AG04450 (cell line): ENCODE data around the gene CAPN5. TPM values are rescaled to one million over a fixed set of nuclear protein-coding genes. Genes with fewer than 3 reads are reported as not detected.
A peak's percentile ranks its signal among the peaks of the same experiment; 100 is the strongest.

Experiments used
- CTCF ChIA-PET: fragments of 300-600, 350-600 bp; formaldehyde crosslinking; extraction: SDS; loops from one replicate; lab custom pipeline; 2022; ENCODE audit warnings: antibody characterized with exemption, inconsistent platforms; lab: Charles Lee
- POLR2A ChIA-PET: fragments of 350-600 bp; formaldehyde crosslinking; extraction: SDS; loops from one replicate; lab custom pipeline; 2021; ENCODE audit warnings: antibody characterized with exemption, inconsistent platforms; lab: Yijun Ruan, JAX
- DNase-seq: peaks from one replicate; pipeline ENCODE4 v3.0.0-alpha.2; 2011; ENCODE audit warnings: low read depth, low spot score
- H3K27ac ChIP-seq: one replicate; pipeline ENCODE4 v1.5.1; 2012; ENCODE audit warnings: low read depth, low read length, control low read depth
- H3K27me3 ChIP-seq: one replicate; pipeline ENCODE4 v1.6.0; 2012; ENCODE audit warnings: low read length; ENCODE audit not compliant: control insufficient read depth, insufficient read depth
- H3K4me3 ChIP-seq: 2 replicates; pipeline ENCODE4 v1.5.1; 2011; ENCODE audit warnings: mild to moderate bottlenecking, low read depth, low read length, control low read depth
- H3K9me3 ChIP-seq: 2 replicates; pipeline ENCODE4 v1.5.1; 2012; ENCODE audit warnings: low read length; ENCODE audit not compliant: control insufficient read depth, insufficient read depth
- CTCF ChIP-seq: IDR thresholded peaks from 2 replicates; pipeline ENCODE4 v1.5.1; 2011; ENCODE audit warnings: low read depth, low read length, control low read depth, inconsistent platforms
- polyA plus RNA-seq: library from polyadenylated mRNA; depleted of rRNA; stranded (reverse); fragments of >200 nt; gene quantifications from 2 replicates; pipeline ENCODE4 v1.2.3, GENCODE V29; 2011

CAPN5 gene
- polyA plus RNA-seq, 1 experiment = 18.6 TPM

GRCh38 chr11:77071077-77071476, 4.3 kb downstream of the CAPN5 start:
- H3K27me3 ChIP-seq = no peaks in the 10 kb centered on the region
- ChIA-PET POLR2A (no interaction called here), CTCF (interaction anchor here (0.7 to 0.9 kb wide), 2 partner anchors 20 to 23 kb away, joined by 3 read pairs; no protein-coding TSS in a partner anchor)
- no peak overlapping the region for H3K4me3 ChIP-seq
- no peaks in the 10 kb centered on the region for H3K9me3 ChIP-seq
- no peak overlapping the region for H3K27ac ChIP-seq
- no peak for DNase-seq
- no peak for TF ChIP-seq CTCF

- TF ChIP-seq CTCF = no peak
- ChIA-PET POLR2A (no interaction called here), CTCF (no interaction called here)
- Histone ChIP-seq H3K9me3 (no peaks in the 10 kb centered on the region), H3K27me3 (no peaks in the 10 kb centered on the region), H3K4me3 (no peak overlapping the region), H3K27ac (peak overlapping the region; percentile 99)
- DNase-seq = no peak
Observed at GRCh38 chr11:77071671-77072605, 5.2 kb downstream of the CAPN5 start.

GRCh38 chr11:77072851-77073327, 6.1 kb downstream of the CAPN5 start:
- H3K27me3 ChIP-seq = no peaks in the 10 kb centered on the region
- POLR2A ChIA-PET = interaction anchor here (0.5 to 1.0 kb wide), 3 partner anchors 43 to 191 kb away, joined by 3 to 5 read pairs (median 4); no protein-coding TSS in a partner anchor
- H3K9me3 ChIP-seq = no peaks in the 10 kb centered on the region
- H3K4me3 ChIP-seq = no peak overlapping the region
- TF ChIP-seq CTCF = no peak
- CTCF ChIA-PET = interaction anchor here (1.1 to 2.5 kb wide), 3 partner anchors 9 to 25 kb away, joined by 3 to 16 read pairs (median 13); no protein-coding TSS in a partner anchor
- H3K27ac ChIP-seq = peak overlapping the region; percentile 99
- DNase-seq = no peak

GRCh38 chr11:77073328-77074001, 6.7 kb downstream of the CAPN5 start:
- no peaks in the 10 kb centered on the region for H3K27me3 ChIP-seq
- POLR2A ChIA-PET = interaction anchor here (0.5 to 1.0 kb wide), 3 partner anchors 42 to 192 kb away, joined by 3 to 5 read pairs (median 4); no protein-coding TSS in a partner anchor
- H3K4me3 ChIP-seq = no peak overlapping the region
- peak; percentile 80 for DNase-seq
- H3K9me3 ChIP-seq = no peaks in the 10 kb centered on the region
- peak; percentile 56 for TF ChIP-seq CTCF
- peak overlapping the region; percentile 99 for H3K27ac ChIP-seq
- CTCF ChIA-PET = interaction anchor here (1.1 to 2.5 kb wide), 3 partner anchors 9 to 26 kb away, joined by 3 to 16 read pairs (median 13); no protein-coding TSS in a partner anchor
